HG03342 (cell line): ENCODE data around the gene MON1B.

Experiments used
- ATAC-seq: cut with Tn5 transposase; IDR thresholded peaks from one replicate; pipeline ENCODE4 v1.9.1; 2021; ENCODE audit warnings: mild to moderate bottlenecking, moderate library complexity; ENCODE audit not compliant: unreplicated experiment

Gene MON1B

DNA sequence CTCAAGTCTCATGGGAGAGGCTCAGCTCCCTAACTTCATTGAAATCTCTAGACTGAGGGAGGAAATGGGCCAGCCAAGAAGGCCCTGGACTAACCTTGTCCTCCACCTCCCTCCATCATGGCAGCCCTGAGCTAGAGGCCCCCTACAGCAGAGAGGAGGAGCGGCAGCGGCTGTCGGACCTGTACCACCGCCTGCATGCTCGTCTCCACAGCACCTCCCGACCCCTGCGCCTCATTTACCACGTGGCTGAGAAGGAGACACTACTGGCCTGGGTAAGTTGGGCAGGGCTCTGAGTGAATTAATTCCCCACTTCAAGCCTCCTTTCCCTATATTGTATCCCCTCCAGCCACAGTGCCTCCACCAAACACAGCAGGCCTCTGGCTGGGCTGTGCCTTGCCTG lies 4.4 kb downstream of the MON1B start:
- no peak for ATAC-seq

DNA sequence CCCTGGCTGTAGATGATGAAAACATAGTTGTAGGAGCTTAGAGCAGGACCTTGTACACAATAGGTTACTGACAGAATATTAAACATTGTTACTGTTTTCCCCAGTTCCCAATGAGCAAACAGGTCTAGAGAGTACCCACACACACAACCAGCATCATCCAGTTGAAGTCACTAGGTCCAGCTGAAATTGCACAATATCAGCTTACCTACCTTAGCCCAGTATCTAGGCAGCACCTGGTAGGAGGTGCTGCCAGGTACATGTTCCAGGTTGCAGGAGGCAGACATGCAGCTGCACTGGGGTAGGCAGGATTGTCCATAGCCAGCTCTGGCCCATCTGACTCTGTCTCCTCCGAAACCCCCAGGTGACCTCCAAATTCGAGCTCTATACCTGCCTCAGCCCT lies 6.8 kb downstream of the MON1B start:
- ATAC-seq: no peak

DNA sequence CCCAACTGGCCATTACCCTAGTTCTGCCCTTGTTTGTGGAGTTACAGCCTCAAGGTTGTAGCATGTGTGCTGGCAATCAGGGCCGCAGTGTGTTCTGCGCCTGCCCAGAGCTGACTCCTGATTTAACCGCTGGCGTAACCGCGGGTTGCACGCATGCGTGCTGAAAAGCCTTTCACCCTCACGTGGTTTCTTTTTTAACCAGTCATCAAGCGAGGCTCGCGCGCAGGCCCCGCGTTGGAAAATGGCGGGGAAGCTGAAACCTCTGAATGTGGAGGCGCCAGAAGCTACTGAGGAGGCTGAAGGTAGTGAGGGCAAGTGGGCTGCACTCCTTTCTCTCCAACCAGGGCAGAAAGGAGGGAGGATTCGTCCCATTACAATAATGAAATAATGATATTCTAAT lies 8.2 kb downstream of the MON1B start, which contains the start of gene SYCE1L:
Gene SYCE1L, plus strand, starts transcription at position 198 of the 400 bp plus-strand sequence. Its CDS starts 44 bp downstream, at position 242.
- no peak for ATAC-seq

DNA sequence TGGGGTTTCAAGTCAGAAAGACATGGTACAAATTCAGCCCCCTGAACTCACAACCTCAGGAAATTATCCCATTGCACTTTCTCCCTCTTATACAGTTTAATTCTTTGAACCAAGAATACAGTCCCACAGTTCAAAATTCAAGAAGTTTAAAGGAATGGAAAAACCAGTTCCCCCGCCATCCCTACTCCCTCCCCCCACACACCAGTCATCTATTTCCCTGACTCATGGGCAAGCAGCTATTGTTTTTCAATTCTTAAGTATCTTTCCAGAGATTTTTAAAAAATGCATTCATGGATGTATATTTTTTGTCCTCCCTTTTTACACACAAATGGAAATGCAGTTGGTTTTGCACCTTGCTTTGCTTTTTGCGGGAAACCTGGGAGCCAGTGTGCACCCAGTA lies 15.5 kb downstream of the MON1B start:
- no peak for ATAC-seq

DNA sequence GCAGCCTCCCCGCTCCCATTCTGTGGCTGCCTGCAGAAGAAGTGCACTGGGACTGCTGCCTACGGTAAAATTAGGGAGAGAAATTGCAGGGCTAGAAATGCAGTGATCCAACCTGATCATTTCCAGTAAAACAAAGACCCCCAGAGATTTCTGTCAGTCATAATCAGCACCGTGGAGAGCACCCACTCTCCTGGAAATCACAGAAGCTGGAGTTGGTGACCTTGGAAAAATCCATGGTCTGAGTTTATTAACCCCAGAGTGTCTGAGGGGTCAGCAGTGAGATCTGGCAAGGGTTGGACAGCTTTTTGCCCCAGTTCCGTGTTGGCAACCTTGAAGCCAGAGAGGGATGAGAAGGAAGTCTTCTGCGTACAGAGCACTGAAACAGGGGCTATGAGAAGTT lies 16.0 kb downstream of the MON1B start:
- ATAC-seq: no peak

DNA sequence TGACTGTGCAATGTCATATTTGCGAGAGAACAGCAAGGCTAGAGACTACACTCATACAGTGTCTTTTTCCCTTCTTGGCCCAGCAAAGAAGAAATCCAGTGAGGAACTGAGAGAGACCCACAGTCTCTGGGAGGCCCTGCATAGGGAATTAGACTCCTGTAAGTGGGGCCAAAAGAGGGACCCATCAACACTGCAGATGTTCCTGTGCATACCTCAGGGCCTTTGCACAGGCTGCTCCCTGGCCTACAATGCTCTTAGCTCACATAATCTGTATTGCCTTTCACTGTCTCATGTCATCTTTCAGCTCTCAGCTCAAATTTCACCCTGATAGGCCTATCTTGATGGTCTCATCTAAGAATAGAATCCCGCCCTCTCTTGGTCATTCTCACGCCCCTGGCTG lies 17.4 kb downstream of the MON1B start:
- no peak for ATAC-seq

DNA sequence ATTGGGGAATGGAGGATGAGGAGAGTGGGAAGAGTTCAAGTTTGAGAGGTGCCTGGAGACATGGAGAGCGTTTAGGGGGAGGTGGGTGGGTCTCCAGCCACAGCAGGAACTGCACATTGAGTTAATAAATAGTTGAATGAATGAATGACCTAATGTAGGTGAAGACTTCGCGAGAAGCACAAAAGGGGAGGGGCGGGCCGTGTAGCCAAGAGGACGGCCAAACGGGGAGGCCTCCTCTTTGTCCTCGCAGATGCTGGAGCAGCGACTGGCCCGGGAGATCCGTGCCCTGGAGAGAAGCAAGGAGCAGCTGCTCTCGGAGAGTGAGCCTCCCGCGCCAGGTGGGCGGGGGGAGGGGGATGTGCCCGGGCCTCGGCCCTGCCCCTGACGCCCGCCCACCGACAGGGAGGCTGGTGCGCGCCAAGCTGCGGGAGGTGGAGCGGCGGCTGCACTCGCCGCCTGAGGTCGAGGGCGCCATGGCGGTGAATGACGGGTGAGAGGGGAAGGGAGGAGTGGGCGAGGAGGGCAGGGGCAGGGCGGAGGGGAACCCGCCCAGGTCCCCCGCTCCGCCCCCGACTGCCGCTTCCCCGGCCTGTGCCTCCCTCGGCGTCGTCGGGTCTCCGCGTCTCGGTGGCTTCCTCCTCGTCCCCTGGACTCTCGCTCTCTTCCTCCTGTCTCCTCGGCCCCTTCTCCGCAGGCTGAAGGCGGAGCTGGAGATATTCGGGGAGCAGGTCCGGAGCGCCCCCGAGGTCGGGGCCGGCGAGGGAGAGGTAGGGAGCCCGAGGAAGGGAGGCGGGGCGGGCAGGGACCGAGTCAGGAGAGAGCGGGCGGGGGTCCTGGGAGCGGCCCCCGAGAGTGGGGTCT lies 21.1 kb downstream of the MON1B start:
- peak; percentile 60 for ATAC-seq

DNA sequence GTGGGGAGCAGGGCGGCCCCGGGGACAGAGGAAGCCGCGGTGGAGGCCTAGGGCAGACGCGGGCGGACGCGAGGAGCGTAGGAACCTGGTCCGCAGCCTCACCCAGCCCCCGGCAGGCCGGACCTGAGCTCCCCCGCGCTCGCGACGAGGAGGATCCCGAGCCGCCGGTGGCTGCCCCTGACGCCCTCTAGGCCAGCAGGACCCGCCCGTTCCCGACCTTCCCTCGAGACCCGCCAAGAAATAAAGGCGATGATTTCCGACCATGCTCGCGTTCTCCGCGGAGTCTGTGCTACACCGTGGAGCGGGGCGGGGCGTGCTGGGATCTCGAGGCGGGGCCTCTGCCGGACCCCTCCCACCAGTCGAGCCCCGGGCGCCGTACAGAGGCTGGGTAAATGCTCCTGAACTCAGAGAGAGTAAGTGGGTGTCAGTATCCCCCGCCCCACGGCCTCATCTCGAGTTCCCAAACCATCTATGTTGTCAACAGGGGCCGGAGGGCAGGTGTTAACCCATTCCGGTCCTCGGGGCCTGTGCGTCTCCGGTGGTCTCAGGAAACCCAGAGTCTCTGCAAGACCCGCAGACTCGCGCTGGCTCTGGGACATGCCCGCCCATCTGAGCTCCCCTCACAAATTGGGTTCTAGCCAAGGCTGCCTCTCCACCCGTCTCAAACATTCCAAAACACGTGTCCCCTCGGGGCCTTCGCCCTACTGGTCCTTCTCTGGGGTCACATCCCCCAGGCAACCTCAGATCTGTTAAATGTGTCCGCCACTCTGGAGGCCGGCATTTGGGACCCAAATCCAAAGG lies 22.0 kb downstream of the MON1B start:
- peak; percentile 64 for ATAC-seq

DNA sequence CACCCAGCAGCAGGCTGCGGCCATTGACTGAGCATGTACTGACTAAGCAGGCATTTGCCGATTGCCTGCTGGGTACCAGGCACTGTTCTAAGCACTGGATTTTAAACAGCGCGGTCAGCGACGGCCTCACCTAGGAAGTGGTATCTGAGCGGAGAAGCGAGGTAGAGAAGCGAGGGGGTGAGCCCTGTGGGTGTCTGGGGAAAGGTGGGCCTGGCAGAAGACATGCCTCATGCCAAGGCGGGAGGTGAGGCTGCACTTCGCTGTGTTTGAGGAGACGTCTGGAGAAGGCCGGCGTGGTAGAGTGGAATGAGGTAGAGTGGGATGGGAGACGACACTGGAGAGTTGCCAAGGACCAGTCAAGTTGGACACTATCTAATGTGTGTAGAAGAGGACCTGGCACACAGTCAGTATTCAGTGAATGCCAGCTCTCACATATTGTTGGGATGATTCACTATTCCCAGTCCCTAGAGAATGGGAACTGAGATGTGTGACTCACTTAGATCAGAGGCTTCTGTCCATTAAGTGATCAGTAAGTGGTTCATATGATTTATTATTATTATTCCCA lies 22.6 kb downstream of the MON1B start:
- no peak for ATAC-seq

DNA sequence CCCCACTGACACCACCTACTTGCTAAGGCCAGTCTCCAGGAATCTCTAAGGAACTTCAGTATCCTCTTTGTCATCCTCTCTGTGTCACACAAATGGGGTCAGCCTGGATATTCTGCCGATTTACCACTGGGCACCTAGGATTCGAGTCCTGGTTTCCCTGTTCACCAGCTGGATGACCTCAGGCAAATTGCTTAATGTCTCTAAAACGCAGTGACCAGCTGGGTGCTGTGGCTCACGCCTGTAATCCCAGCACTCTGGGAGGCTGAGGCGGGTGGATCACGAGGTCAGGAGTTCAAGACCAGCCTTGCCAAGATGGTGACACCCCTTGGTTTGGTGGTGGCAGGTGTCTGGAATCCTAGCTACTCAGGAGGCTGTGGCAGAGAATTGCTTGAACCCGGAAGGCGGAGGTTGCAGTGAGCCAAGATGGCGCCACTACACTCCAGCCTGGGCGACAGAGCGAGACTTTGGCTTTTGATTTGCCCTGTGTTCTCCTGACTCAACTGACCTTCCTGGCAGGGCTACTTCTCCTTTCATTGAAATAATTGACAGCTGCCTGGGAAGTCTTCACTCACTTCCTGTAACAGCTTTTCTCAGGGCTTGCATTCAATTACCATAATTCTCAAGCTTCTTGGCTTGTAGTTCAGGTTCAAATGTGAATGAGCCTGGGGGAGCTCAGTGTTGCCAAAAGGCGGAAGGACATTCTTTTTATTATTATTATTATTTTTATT lies 23.6 kb downstream of the MON1B start:
- ATAC-seq: no peak

DNA sequence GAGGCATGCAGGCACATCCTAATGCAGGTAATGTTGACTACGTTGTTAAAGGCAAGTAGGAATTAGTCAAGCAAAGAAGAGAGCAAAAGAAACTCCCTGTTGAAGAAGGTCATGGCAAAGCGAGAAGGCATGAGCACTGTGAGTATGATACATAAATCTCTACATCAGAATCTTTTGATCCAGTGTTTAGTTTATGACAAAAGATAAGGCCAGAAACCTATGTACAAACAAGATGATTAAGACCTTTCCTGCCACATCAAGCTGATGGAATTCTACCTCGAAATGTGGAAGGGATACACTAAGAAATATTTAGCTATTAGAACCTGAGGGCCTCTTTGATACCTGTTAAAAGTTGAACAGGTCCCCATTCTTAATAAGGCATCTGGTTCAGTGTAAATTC lies 28.4 kb downstream of the MON1B start:
- ATAC-seq: no peak

DNA sequence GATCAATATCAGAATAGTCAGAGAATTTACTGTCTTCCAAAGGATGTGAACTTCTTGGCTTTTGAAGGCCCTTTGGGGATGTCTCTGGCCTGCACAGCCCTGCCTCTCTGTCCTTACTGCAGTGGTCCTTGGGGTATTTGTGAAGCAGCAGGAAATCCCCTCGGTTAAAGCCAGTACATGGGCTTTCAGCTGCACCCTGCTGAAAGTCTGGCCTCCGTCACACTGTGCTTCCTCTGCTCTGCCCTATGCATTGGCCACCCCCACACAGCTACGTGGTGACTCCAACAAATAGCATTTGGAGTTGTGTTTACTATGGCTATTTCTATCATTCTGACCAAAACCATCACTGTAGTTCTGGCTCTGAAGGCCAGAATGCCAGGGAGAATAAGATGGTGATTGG lies 29.4 kb downstream of the MON1B start:
- no peak for ATAC-seq

DNA sequence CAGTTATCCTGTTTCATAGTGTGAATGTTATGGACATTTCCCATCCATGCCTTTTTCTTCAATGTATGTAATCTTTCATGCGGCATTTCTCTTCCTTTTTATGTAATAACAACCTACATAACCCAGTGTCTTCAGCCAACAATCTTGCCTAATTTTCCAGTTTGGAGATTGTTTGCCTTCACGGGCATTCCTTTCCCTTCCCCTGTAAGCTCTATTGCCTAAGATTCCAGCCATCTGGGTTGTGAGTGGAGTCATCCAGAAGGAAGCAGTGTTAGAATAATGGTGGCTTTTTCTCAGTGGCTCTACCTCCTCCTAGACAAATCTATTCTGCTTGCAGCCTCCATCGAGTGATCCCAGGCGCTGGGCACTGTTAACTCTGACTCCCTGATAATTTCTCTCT lies 30.5 kb downstream of the MON1B start:
- ATAC-seq: no peak

DNA sequence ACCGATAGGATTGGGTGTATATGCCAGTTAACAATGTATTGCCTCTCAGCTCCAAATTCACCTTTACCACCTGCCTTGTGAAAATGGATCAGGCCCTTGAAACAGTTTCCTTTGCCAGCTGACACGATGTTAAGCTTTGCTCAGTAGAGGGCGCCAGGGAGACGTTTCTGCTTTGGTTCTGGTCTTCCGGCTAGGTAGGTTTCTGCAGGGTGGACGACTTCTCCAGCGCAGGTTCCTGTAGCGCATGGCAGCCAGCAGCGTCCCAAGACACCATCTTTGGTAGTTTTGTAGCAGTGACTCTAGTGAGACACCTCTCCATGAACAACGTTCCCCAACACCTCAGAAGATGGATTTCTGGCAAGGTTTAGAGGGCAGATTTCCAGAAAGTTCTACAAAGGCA lies 32.2 kb downstream of the MON1B start:
- ATAC-seq: no peak

DNA sequence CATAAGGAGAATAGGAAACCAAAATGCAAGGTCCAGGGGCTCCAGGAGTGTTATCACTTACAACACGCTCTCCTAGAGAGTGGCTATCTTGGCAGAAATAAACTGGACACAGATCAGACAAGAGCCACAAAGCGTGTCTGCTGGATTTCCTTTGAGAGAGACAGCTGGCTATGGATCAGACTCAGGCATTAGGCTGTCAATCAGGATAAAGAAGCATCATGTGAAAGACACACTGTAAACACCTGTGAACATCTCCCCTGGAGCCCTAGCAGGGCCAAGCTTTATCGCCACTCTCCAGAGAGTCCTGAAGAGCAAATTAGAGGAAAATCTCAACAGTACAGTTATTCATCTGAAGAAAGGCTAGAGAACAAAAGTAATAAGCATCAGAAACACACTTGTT lies 34.2 kb downstream of the MON1B start:
- ATAC-seq: no peak

DNA sequence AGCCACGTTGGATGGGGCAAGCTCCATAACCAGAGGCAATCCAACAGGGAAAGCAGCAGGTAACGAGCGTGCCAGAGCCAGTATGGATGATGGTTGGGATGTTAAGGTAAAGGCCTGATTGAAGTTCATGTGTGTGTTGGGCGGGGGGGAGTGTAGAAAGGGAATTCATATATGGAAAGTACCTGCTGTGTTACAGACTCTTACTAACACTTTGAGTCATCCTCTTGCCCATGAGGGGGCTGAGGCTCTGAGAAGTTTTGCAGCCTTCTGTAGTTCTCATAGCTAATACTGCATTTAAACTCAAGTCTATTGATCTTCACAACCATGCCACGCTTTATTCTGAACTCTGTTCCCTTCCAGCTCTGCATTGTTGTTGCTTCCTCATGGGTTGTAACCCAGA lies 36.8 kb downstream of the MON1B start:
- peak; percentile 69 for ATAC-seq

DNA sequence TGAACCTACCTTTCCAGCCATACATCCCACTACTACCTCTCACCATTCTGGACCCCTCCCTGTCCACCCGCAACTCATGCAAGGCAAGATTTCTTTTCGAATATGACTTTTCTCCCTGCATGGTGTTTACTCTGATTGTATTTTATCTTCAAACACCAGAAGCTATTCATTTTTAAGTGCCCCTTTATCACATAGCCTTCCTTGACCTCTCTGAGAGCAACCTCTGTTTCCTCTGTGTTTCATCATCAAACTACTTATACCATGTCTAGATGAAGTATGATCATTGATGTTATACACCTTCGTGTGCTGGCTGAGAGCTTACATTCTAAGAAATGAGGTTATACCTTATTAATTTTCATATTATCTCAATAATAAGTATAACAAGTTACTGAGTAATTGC lies 40.1 kb downstream of the MON1B start:
- ATAC-seq: no peak

DNA sequence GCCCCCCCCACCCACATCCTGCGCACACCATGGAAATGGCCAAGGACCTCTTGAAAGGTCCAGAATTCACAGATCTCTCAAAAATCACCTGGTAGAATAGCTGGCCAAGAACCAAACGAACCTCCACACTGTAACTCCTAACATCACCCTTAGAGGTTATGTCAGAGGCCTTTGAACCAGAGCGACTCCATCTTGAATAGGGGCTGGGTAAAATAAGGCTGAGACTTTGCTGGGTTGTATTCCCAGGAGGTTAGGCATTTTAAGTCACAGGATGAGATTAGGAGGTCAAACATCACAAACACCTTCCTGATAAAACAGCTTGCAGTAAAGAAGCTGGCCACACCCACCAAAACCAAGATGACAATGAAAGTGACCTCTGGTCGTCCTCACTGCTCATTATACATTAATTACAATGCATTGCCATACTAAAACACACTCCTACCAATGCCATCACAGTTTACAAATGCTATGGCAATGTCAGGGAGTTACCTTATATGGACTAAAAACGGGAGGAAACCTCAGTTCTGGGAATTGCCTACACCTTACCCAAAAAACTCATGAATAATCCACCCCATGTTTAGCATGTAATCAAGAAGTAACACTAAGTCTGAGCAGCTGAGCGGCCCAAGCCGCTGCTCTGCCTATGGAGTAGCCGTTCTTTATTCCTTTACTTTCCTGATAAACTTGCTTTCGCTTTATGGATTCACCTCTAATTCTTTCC lies 43.0 kb downstream of the MON1B start:
- ATAC-seq: no peak

DNA sequence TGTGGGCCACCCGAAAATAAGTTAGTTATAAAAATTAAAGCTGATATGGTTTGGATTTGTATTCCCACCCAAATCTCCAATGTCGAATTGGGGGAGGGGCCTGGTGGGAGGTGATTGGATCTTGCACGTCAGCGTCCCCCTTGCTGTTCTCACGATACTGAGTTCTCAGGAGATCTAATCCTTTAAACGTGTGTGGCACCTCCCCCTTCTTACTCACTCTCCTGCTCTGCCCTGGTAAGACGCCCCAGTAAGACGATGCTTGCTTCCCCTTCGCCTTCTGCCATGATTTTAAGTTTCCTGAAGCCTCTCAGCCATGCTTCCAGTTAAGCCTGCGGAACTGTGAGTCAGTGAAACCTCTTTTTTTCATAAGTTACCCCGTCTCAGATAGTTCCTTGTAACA lies 43.6 kb downstream of the MON1B start:
- no peak for ATAC-seq

DNA sequence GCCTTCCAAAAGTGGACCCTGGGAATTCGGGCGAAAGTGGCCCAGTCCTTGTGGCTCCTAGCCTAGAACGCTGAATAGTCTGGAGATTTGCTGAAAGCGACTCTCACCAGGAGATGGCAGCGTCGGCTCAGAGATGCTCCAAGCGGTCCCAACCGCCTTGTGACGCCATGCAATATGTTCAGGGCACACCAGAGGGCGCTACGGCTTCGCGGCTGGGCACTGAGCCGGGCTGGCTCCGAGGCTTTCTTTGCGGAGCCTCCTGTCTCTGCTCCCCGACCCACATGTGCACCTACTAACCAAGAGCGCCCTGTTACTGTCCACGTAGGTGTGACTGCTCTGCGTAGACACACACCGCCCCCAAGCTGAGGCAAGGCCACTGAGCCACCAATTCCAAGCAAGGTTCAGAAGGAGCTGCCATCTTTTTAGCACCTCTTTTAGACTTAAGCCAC lies 45.1 kb downstream of the MON1B start:
- ATAC-seq: peak; percentile 98
